GM21526 (cell line): ENCODE results near the gene FAM20B.
"Not testable (repeated sequence)": the region's sequence is repeated elsewhere in the genome, so short reads cannot be mapped to it uniquely, and the experiment has no call there.

Experiments
- ATAC-seq: cut with Tn5 transposase; IDR thresholded peaks from one replicate; pipeline ENCODE4 v1.9.1; 2021; ENCODE audit warnings: moderate library complexity; ENCODE audit not compliant: unreplicated experiment, low FRiP score

Gene FAM20B

DNA sequence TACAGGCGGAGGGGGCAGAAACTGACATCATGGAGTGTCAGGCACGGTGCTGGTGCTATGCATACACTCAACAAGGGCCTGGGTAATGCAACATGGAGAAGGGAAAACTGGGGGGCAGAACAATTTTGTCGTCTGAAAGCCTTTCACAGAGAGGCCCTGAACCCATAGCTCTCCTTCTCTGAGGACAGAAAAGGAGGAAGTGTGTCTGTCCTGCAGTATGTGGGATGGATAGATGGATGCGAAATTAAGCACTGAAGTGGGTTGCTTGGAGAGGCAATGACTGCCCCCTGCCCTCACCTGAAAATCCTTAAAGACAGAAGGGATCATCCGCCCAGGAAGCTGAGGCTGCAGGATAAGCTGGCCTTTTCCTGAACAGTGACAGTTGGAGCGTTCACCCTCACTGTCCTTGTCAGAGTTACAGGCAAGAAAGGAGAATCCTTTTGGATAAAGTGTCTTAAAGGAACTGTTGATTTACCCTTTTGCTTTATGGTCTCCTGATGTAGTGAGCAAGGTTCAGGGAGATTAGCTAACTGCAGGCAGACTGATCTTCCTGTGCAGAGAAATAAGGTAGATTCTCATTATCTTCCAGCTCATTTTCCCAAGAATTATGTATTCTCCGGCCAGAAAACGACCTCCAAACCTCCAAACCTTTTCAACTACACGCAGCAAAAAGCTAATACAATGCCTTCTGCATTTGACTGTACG is 1.6 kb upstream of the FAM20B start:
- ATAC-seq: no peak

GRCh38 chr1:179025975-179026812 is 500 bp downstream of the FAM20B start:
- ATAC-seq: peak; percentile 64

DNA sequence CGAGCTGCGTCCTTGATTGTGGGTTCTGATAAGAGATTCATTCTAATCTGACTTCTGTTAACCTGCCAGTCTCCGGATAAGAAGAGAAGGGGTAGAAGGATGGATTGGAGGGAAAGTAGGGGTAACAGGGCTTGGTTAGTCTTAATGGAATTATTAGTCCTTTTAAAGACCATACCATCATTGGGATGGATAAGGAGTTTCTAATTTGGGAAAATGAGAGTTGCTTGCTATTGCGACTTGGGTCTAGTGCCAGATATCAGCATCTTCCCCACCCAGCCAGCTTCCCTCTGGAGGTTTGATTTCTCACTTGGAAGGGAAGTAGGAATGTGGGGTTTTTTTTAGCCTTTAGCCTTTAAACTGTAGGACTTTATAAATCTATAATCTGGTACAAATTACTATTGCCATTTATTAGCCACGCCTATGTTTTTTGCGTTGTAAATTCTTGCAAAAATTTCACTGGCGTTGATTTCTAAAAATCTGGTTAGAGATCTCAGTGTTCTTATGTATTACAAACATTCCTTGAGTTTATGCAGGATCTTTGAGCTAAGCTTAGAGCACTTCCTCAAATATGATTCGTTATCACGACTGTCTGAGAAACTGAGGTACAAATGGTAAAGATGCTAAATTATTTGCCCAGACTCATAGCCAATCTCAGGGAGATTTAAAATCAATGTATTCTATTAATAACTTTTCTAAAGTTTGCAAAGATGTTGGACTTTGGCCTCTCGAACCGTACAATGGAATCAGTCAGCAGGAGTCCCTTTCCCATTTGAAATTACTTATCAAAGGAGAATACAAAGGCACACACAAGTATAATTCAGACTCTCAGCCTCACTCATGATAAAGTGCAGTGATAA is 1.3 kb downstream of the FAM20B start:
- no peak for ATAC-seq

GRCh38 chr1:179029321-179029759 is 3.6 kb downstream of the FAM20B start:
- ATAC-seq: no peak

- no peak for ATAC-seq
Observed at GRCh38 chr1:179030130-179030529, 4.4 kb downstream of the FAM20B start.

DNA sequence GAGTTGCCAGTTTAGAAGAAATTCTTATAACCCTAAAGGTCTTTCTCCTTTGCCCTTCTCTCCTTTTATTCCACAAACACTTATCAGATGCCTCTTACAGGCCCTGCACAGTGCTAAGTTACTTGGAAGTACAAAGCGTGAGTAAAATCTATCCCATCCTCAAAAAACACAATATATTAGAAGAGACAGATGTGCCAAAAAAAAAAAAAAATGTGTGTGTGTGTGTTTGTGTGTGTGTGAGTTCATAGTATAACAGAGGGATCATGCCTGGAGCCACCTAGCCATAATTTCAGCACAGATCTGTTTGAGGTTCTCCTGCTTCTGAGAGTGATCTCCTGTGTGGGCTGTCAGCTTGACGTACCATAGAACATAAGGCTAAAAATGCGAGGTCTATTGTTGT is 5.0 kb downstream of the FAM20B start:
- no peak for ATAC-seq

DNA sequence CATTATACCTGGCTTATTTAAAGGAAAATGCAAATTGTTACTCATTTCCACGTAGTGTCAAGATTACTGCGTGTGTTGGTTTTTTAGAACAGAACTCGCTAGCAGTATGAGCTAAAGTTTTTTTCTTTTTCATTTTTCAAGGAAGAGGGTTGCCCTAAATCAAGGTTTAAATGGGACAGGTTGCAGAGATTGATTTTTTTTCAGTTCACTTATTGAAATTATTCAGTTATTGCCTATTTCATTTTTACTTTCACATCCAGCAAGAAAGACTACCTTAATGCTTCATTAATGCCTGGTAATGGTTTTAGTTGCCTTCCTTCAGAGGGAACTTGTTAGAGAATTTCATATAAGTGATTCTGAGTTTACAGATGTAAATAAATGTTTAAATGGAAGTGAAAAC is 5.6 kb downstream of the FAM20B start:
- no peak for ATAC-seq

GRCh38 chr1:179031855-179032513 is 6.3 kb downstream of the FAM20B start:
- no peak for ATAC-seq

- ATAC-seq: peak; percentile 86
Observed at GRCh38 chr1:179034720-179035119, 9.0 kb downstream of the FAM20B start.

DNA sequence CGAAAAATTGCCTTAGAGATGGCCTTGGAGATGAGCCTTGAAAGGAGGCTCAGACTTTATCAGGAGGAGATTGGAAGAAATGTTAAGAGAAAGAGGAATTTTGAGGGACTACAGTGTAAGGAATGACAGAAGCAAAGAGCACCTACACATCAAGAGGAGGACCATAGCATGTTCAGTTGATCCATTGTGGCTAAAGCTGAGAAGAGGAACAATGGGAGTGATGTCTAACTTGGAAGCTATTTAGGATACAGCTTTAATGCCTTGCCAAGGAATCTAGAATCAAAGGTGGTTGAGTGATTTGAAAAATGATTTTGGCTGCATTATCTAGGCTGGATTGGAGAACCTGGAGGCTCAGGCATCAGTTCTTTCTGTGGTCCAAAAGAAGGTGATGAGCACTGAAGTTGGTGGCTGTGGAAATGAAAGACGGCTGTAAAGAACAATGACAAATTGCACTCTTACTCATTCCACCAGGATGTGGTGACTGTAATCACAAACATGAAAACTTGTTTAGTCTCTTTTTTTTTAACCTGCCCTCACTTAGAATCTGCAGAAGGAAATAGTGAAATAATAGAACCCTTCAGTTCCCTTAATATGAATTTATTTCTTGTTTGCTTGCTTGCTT is 11.3 kb downstream of the FAM20B start:
- ATAC-seq: peak; percentile 45

- no peak for ATAC-seq
Observed at GRCh38 chr1:179038528-179039281, 13.0 kb downstream of the FAM20B start.

DNA sequence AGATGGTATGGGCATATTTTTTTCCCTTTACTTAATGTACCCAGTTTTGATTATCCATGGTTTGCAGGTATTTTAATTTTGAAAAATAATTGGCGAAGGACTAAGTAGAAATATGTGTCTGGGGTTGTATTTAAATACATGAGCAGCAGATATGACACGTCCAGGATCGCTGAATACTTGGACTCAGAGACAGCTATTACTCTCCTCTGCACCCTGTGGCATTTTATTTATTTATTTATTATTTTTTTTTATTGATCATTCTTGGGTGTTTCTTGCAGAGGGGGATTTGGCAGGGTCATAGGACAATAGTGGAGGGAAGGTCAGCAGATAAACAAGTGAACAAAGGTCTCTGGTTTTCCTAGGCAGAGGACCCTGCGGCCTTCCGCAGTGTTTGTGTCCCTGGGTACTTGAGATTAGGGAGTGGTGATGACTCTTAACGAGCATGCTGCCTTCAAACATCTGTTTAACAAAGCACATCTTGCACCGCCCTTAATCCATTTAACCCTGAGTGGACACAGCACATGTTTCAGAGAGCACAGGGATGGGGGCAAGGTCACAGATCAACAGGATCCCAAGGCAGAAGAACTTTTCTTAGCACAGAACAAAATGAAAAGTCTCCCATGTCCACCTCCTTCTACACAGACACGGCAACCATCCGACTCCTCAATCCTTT is 13.9 kb downstream of the FAM20B start:
- not testable (repeated sequence) for ATAC-seq

DNA sequence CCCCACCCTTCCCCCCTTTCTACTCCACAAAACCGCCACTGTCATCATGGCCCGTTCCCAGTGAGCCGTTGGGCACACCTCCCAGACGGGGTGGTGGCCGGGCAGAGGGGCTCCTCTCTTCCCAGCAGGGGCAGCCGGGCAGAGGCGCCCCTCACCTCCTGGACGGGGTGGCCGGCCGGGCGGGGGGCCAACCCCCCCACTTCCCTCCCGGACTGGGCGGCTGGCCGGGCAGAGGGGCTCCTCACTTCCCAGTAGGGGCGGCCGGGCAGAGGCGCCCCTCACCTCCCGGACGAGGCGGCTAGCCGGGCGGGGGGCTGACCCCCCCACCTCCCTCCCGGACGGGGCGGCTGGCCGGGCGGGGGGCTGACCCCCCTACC is 14.5 kb downstream of the FAM20B start:
- not testable (repeated sequence) for ATAC-seq

DNA sequence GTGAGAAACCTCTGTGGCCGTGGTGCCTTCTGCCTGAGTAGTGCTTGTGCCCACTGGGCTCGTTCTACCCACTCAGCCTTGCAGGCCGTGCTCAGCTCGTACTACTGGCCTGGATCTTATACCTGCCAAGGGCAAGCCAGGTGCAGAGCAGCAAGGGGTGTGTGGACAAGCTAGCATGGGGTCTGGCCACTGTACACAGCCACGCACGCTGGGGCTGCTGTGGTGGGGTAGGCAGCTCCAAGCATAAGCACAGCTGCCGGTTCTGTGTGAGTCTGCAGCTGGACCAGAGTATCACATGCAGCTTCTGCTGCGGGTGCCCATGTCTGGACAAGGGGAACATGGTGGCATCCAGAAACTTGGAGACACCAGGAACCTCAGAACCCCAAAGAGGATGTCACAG is 16.4 kb downstream of the FAM20B start:
- ATAC-seq: no peak

DNA sequence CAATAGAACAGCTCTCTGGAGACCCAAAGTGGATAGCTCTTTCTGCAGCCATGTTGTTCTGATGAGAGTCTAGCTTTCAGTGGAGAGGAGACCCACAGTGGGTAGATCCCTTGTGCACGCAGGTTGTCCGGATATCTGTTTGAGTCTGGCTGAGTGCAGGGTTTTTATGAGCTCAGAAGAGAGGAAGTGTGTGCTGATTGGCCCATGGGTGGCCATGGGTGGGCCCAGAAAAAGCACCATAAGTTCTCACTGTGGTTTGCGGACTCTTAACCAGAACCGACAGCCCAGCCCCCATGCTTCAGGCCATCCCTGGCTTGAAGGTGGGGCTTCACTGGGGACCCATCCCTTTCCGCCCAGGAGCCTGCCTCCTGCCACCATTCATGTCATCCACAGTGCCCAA is 17.0 kb downstream of the FAM20B start:
- ATAC-seq: no peak

GRCh38 chr1:179043266-179043665 is 17.6 kb downstream of the FAM20B start:
- ATAC-seq: no peak

DNA sequence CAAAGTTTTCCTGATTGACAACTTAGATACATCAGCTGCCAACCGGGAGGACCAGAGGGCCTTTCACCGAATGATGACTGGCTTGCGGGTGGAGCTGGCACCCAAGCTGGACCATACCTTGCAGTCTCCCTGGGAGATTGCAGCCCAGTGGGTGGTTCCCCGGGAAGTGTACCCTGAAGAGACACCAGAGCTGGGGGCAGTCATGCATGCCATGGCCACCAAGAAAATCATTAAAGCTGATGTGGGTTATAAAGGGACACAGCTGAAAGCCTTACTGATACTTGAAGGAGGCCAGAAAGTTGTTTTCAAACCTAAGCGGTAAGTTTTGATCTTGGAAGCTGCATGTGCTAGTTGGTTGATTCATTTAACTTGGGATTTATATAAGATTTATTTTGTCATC is 18.2 kb downstream of the FAM20B start:
- no peak for ATAC-seq

GRCh38 chr1:179046808-179047635 is 21.3 kb downstream of the FAM20B start:
- ATAC-seq: no peak
